ENCODE measurements around the gene RPAIN. TPM values are rescaled to one million over a fixed set of nuclear protein-coding genes. Genes with fewer than 3 reads are reported as not detected.

Gene RPAIN
- total and polyA plus RNA-seq, 2 of the 13 experiments (the other 11 are each of a cell fraction or from before 2014, with no cell fraction given): 42.1 to 58.5 TPM

DNA sequence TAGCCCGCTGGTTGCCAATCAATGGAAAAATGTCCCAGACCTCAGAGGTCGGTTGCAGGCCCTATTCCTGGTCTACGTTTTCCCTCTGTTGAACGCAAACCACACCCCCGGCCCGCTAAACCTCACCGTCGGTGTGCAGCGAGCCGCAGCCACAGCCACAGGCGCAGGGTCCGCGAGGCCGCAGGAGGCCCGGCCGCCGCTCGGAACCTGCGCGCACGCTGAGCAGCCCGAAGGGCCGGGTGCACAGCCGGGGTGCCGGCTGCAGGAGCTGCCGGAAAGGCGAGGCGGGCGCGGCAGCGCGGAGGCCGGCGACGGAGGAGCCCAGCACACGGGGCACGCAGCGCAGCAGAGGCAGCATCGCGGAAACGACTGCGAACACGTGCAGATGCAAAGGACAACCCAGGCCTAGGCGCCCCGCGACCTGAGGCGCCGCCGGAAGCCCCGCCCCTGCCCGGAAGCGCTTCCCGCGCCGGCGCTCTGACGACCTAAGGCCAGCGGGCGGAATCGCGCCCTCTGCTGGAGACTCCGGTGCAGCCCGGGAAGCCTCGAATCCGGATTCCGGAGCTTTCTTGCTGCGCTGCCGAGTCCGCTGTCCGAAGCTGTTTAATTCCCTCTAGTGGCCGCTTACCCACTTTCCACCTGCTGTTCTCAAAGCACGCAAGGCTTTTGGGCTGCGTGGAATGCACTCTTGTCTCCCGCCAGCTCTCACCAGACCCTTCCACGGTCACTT is 18.9 kb downstream of the RPAIN start, which contains the start of gene C1QBP (continued):
- TF ChIP-seq MLLT10 (CRISPR knock-in tag; IDR thresholded peaks at IDR 0.05): no peak
- no peak for TF ChIP-seq JUND (CRISPR knock-in tag; IDR thresholded peaks at IDR 0.05)
- peak; percentile 41; the same call in 1 of the 2 replicates for TF ChIP-seq NFYB (CRISPR knock-in tag; IDR thresholded peaks at IDR 0.05)
- TF ChIP-seq, protein P1, sequence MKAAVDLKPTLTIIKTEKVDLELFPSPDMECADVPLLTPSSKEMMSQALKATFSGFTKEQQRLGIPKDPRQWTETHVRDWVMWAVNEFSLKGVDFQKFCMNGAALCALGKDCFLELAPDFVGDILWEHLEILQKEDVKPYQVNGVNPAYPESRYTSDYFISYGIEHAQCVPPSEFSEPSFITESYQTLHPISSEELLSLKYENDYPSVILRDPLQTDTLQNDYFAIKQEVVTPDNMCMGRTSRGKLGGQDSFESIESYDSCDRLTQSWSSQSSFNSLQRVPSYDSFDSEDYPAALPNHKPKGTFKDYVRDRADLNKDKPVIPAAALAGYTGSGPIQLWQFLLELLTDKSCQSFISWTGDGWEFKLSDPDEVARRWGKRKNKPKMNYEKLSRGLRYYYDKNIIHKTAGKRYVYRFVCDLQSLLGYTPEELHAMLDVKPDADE (CRISPR knock-in tag; IDR thresholded peaks at IDR 0.05): peak; percentile 89
- TF ChIP-seq SAP130 (CRISPR knock-in tag; IDR thresholded peaks at IDR 0.05; ENCODE audit: low read depth): peak; percentile 97
- TF ChIP-seq, protein P2, sequence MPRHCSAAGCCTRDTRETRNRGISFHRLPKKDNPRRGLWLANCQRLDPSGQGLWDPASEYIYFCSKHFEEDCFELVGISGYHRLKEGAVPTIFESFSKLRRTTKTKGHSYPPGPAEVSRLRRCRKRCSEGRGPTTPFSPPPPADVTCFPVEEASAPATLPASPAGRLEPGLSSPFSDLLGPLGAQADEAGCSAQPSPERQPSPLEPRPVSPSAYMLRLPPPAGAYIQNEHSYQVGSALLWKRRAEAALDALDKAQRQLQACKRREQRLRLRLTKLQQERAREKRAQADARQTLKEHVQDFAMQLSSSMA (CRISPR knock-in tag; IDR thresholded peaks at IDR 0.05): peak; percentile 36
- TF ChIP-seq SUZ12 (IDR thresholded peaks at IDR 0.05; ENCODE audit: low read depth, low read length): no peak
- TF ChIP-seq, protein P3, sequence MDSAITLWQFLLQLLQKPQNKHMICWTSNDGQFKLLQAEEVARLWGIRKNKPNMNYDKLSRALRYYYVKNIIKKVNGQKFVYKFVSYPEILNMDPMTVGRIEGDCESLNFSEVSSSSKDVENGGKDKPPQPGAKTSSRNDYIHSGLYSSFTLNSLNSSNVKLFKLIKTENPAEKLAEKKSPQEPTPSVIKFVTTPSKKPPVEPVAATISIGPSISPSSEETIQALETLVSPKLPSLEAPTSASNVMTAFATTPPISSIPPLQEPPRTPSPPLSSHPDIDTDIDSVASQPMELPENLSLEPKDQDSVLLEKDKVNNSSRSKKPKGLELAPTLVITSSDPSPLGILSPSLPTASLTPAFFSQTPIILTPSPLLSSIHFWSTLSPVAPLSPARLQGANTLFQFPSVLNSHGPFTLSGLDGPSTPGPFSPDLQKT (CRISPR knock-in tag; IDR thresholded peaks at IDR 0.05; ENCODE audit: borderline replicate concordance): no peak
- TF ChIP-seq, protein P4, sequence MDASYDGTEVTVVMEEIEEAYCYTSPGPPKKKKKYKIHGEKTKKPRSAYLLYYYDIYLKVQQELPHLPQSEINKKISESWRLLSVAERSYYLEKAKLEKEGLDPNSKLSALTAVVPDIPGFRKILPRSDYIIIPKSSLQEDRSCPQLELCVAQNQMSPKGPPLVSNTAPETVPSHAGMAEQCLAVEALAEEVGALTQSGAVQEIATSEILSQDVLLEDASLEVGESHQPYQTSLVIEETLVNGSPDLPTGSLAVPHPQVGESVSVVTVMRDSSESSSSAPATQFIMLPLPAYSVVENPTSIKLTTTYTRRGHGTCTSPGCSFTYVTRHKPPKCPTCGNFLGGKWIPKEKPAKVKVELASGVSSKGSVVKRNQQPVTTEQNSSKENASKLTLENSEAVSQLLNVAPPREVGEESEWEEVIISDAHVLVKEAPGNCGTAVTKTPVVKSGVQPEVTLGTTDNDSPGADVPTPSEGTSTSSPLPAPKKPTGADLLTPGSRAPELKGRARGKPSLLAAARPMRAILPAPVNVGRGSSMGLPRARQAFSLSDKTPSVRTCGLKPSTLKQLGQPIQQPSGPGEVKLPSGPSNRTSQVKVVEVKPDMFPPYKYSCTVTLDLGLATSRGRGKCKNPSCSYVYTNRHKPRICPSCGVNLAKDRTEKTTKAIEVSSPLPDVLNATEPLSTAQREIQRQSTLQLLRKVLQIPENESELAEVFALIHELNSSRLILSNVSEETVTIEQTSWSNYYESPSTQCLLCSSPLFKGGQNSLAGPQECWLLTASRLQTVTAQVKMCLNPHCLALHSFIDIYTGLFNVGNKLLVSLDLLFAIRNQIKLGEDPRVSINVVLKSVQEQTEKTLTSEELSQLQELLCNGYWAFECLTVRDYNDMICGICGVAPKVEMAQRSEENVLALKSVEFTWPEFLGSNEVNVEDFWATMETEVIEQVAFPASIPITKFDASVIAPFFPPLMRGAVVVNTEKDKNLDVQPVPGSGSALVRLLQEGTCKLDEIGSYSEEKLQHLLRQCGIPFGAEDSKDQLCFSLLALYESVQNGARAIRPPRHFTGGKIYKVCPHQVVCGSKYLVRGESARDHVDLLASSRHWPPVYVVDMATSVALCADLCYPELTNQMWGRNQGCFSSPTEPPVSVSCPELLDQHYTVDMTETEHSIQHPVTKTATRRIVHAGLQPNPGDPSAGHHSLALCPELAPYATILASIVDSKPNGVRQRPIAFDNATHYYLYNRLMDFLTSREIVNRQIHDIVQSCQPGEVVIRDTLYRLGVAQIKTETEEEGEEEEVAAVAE (CRISPR knock-in tag; IDR thresholded peaks at IDR 0.05; ENCODE audit: borderline replicate concordance): no peak
- no peak for TF ChIP-seq ZNF614 (CRISPR knock-in tag; IDR thresholded peaks at IDR 0.05; ENCODE audit: borderline replicate concordance)
- TF ChIP-seq ZNF775 (CRISPR knock-in tag; IDR thresholded peaks at IDR 0.05; ENCODE audit: borderline replicate concordance): no peak
- TF ChIP-seq SMAD9 (CRISPR knock-in tag; IDR thresholded peaks at IDR 0.05): no peak
- no peak for TF ChIP-seq ZKSCAN1 (IDR thresholded peaks at IDR 0.05; ENCODE audit: low read length)
- peak; percentile 75; the same call in 1 of the 2 replicates for TF ChIP-seq GFI1 (CRISPR knock-in tag; IDR thresholded peaks at IDR 0.05; ENCODE audit: borderline replicate concordance)
- TF ChIP-seq, protein P5, sequence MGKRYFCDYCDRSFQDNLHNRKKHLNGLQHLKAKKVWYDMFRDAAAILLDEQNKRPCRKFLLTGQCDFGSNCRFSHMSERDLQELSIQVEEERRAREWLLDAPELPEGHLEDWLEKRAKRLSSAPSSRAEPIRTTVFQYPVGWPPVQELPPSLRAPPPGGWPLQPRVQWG (CRISPR knock-in tag; IDR thresholded peaks at IDR 0.05; ENCODE audit: borderline replicate concordance, low read depth): no peak
- TF ChIP-seq ZNF501 (CRISPR knock-in tag; IDR thresholded peaks at IDR 0.05): peak; percentile 87
- no peak for TF ChIP-seq RFX3 (CRISPR knock-in tag; IDR thresholded peaks at IDR 0.05)
- 0 out of 2 replicates have a peak, but pooled peaks have one; percentile 70 for TF ChIP-seq ZFYVE20 (CRISPR knock-in tag; IDR thresholded peaks at IDR 0.05; ENCODE audit: borderline replicate concordance, low read depth)
- TF ChIP-seq JUNB (CRISPR knock-in tag; IDR thresholded peaks at IDR 0.05; ENCODE audit: borderline replicate concordance): peak; percentile 79
- TF ChIP-seq, protein P6, sequence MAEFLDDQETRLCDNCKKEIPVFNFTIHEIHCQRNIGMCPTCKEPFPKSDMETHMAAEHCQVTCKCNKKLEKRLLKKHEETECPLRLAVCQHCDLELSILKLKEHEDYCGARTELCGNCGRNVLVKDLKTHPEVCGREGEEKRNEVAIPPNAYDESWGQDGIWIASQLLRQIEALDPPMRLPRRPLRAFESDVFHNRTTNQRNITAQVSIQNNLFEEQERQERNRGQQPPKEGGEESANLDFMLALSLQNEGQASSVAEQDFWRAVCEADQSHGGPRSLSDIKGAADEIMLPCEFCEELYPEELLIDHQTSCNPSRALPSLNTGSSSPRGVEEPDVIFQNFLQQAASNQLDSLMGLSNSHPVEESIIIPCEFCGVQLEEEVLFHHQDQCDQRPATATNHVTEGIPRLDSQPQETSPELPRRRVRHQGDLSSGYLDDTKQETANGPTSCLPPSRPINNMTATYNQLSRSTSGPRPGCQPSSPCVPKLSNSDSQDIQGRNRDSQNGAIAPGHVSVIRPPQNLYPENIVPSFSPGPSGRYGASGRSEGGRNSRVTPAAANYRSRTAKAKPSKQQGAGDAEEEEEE (CRISPR knock-in tag; IDR thresholded peaks at IDR 0.05; ENCODE audit: borderline replicate concordance): no peak
